ENCODE data around the gene TRAM2.

DNA sequence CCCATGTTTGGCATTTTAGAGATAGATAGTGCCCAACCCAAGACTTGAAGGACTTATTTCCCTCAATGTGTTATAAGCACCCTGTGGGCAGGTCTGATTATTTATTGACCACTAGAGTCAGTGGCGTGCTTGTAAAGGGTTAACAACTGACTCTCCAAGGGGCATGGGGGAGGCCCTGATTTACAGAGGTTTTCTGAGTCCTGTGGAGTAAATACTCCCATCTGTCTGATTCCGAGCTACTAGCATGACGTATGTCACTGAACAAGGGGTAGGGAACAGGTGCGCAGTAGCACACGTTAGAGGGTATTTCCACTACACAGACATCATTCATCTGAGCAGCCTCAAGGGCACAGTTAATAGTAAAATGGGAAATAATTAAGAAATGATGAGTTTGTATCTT is 17.4 kb upstream of the TRAM2 start:
- TF ChIP-seq TAF1 (IDR thresholded peaks at IDR 0.05; ENCODE audit: low read depth) (no peak), CREB1 (IDR thresholded peaks at IDR 0.05; ENCODE audit: low read depth) (no peak), MAX (IDR thresholded peaks at IDR 0.05) (no peak), EP300 (IDR thresholded peaks at IDR 0.05; ENCODE audit: borderline replicate concordance) (no peak), YY1 (IDR thresholded peaks at IDR 0.05; ENCODE audit: low read depth) (no peak), RAD21 (IDR thresholded peaks at IDR 0.05; ENCODE audit: low read depth) (no peak), ZBTB7A (IDR thresholded peaks at IDR 0.05; ENCODE audit: low read depth) (no peak), CEBPB (IDR thresholded peaks at IDR 0.05) (no peak)
- TF ChIP-seq, protein P1, sequence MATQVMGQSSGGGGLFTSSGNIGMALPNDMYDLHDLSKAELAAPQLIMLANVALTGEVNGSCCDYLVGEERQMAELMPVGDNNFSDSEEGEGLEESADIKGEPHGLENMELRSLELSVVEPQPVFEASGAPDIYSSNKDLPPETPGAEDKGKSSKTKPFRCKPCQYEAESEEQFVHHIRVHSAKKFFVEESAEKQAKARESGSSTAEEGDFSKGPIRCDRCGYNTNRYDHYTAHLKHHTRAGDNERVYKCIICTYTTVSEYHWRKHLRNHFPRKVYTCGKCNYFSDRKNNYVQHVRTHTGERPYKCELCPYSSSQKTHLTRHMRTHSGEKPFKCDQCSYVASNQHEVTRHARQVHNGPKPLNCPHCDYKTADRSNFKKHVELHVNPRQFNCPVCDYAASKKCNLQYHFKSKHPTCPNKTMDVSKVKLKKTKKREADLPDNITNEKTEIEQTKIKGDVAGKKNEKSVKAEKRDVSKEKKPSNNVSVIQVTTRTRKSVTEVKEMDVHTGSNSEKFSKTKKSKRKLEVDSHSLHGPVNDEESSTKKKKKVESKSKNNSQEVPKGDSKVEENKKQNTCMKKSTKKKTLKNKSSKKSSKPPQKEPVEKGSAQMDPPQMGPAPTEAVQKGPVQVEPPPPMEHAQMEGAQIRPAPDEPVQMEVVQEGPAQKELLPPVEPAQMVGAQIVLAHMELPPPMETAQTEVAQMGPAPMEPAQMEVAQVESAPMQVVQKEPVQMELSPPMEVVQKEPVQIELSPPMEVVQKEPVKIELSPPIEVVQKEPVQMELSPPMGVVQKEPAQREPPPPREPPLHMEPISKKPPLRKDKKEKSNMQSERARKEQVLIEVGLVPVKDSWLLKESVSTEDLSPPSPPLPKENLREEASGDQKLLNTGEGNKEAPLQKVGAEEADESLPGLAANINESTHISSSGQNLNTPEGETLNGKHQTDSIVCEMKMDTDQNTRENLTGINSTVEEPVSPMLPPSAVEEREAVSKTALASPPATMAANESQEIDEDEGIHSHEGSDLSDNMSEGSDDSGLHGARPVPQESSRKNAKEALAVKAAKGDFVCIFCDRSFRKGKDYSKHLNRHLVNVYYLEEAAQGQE (IDR thresholded peaks at IDR 0.05; ENCODE audit: low read depth) = no peak

Measured in Ishikawa (cell line).